Stimulated activated CD8-positive, alpha-beta memory T cell treated with anti-CD3 and anti-CD28 coated beads, Interleukin-4, amount 100 ng/mL, for 48 hours (primary cell): ENCODE data around the gene ZNF143.

ENCODE experiments used
- DNase-seq: peaks from one replicate; pipeline ENCODE4 v3.0.0-alpha.2; 2020

The ZNF143 gene

DNA sequence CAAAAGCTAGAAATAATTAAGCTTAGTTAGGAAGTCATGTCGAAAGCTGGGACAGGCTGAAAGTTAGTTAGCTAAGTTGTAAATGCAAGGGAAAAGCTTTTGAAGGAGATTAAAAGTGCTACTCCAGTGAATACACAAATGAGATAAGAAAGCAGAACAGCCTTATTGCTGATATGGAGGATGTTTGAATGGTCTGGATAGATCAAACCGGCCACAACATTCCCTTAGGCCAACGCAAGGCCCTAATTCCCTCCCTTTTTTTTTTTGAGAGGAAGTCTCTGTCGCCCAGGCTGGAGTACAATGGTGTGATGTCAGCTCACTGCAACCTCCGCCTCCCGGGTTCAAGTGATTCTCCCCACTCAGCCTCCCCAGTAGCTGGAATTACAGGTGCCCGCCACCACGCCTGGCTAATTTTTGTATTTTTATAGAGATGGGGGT, 89.4 kb downstream of the ZNF143 start:
- no peak for DNase-seq

DNA sequence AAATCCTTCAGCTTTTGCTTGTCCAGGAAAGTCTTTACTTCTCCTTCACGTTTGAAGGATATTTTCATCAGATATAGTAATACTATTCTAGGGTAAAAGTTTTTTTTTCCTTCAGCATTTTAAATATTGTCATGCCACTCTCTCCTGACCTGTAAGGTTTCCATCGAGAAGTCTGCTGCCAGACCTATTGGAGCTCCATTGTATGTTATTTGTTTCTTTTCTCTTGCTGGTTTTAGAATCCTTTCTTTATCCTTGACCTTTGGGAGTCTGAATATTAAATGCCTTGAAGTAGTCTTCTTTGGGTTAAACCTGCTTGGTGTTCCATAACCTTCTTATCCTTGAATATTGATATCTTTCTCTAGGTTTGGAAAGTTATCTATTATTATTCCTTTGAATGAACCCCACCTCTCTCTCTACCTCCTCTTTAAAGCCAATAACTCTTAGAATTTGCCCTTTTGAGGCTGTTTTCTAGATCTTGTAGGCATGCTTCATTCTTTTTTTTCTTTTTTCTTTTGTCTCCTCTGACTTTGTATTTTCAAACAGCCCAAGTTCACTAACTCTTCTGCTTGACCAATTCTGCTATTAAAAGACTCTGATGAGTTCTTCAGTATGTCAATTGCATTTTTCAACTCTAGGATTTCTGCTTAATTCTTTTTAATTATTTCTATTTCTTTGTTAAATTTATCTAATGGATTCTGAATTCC, 100.6 kb downstream of the ZNF143 start:
- no peak for DNase-seq

DNA sequence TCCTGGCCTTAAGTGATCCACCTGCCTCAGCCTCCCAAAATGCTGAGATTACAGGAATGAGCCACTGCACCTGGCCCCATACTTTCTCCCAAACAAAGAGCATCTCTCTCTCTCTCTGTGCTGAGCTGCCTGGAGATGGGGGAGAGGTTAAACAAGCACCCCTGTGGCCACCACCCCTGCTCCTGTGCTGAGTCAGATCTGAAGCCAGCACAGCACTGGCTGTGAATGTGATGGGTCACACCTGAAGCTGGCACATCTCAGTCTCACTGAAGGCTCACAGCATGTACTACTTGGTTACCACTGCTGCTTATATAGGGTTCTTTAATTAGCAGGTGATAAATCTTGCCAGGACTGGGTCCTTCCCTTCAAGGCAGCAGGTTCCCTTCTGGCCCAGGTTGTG, 101.9 kb downstream of the ZNF143 start:
- no peak for DNase-seq

DNA sequence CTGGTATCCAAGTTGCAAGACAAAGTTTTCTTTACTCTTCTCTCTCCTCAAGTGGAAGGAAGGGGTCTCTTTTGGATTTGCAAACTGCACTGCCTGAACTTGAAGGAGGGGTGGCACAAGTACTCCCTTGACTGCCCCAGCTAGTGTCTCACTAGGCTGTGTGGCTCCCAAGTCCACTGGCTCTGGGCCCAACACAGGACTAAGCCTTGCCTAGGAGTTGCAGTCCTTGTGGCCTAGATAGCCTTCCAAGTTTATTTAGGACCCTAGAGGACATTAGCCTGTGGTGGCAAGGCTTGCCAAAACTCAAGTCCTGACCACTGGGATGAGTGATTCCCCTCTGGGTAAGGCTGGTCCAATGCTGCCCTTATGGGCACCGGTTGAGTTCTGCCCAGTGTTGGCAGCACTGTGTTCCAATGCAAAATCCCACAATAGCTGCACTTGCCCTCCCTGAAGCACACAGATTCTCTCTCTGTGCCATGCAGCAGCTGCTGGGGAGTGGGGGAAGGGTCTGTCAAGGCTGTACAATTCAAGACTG, 102.5 kb downstream of the ZNF143 start:
- no peak for DNase-seq

DNA sequence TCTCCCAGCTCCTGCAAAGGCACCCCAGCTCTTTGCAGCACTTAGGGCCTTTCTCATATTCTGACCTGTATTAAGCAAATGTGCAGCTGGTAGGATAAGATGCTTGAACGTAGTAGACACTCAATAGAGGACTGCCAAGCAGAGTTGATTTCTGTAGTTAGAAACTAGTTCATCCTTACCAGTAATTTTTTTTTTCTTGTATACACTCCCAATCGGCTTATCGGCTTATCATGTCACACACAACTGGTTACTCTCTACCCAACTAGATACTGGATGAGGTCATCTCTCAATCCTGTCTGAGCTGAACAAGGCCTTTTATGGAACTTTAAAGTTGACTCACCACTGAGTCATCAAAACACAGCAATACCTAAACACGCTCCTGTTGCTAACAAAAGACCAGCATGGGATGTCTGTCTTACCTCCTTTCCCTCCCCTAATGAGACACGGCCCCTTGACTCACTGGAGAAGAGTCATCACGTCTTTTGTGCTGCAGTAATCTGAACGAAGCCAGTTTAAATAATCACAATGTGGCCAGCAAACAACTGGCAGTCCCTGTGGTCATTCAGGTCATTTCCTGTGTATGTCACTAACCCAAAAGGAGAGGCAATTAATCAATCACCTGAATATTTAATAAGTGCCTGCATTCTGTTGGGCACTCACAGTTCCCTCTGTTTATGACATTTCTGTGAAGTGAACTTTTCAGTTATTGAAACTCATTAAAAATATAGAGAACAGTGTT, 105.2 kb downstream of the ZNF143 start:
- peak; percentile 64 for DNase-seq

DNA sequence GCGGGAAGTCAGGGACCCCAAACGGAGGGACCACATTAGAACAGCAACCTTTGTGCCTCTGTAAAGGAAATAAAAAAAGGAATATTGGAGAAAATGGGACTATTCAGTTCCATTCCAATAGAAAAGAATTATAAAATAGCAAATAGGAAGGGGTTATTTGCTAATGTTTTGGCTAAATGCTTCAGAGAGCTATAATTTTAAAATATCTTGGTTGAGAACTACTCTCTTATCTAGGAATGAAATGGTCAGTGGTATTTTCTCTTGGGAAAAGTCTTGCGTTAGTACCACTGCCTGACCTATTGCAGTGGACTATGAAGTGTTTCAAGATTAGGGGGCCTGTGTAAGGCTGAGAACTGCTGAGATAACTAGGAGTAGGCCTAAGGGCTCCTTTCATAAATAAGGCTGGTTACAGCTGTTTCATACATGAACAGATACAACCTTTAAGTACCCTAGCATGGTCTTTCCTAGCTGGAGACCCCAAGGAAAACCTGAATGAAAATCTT, 105.8 kb downstream of the ZNF143 start:
- DNase-seq = no peak

DNA sequence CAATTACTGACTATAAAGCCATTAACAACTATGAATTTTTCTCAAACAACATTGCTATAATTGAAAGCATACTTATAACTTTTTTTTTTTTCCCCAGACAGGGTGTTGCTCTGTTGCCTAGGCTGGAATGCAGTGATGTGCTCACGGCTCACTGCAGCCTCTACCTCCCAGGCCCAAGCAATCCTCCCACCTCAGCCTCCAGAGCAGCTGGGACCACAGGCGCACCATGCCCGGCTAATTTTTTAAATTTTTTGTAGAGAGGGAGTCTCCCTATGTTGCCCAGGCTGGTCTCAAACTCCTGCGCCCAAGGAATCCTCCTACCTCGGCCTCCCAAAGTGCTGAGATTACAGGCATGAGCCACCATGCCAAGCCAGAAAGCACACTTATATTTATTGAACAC, 106.6 kb downstream of the ZNF143 start:
- DNase-seq = no peak

DNA sequence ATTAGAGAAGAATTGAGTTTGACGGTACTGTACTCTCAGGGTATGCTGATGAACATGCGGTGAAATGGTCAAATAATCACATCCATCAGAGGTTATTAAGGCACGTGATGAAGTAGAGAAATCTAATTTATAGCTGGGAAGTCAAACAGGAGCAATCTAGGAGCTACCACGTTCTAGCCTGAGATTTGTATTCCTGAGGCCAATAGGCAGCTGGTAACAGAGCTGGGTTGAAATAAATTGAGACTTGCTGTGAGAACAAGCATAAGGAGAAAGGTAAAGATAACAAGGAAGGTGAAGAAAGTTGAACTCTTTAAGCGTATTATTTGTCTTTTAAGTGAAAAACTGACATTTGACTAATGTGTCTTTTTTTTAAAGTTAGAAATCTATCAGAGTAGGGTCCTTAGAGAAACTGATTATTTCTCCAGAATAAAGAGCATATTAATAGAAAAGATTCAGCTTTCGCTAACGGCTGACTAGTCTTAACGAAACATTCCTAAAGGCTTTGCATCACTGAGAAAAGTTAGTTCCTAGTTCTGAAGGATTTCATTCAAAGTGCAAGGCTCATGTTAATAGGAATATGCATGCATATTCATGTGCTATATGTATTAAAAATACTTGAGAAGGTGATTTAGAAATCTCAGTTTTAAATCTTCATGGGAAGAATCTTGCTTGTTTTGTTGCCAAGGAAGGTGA, 107.5 kb downstream of the ZNF143 start:
- no peak for DNase-seq

DNA sequence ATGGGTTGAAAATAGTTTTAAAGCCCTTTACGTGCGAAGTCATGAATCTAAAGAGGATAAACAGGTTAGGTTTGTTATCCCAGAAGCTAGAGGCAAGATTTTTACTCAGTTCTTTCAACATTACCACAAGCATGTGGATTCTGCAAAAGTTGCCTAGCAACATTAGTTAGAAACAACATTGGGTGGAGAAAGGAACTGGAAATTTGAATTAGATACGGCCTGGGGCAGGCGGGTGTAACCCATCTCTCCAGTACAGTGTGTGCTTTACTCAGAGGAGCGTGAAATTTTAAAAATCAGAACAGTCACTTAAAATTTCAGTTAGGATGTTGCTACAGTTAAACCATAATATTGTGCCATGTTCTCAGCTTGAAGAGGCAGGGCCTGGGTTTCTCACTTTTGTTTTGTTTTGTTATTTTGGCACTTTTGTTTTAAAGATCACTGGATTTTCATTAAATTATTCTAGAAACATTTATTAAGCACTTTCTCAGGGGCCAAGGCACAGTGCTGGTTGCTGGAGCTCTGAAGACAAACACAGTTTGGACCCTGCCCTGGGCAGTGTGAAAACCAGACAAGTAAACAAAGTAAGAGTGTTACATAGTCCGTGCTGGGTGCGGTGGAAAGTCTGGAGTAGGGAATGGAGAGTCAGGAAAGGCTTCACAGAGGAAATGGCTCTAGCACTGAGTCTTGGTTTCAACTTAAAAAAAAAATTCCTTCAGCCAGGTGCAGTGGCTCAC, 108.2 kb downstream of the ZNF143 start:
- DNase-seq = no peak

DNA sequence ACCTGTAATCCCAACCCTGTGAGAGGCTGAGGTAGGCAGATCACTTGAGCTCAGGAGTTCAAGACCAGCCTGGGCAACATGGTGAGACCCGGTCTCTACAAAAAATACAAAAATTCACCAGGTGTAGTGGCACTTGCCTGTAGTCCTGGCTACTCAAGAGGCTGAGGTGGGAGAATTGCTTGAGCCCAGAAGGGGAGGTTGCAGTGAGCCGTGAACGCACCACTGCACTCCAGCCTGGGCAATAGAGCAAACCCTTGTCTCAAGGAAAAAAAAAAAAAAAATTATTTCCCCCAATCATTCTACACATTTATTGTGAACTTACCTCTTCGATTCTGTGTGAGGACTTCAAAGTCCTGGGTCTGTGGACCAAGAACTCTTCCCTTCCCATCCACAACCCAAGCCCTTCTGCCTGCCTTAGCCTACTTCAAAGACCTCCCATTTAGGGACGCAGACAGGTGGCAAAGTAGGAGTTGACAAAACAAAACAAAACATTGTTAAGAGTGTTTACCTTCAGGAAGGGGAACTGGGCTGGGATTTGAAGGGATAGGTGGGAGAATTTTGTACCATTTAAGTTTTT, 108.9 kb downstream of the ZNF143 start:
- no peak for DNase-seq

DNA sequence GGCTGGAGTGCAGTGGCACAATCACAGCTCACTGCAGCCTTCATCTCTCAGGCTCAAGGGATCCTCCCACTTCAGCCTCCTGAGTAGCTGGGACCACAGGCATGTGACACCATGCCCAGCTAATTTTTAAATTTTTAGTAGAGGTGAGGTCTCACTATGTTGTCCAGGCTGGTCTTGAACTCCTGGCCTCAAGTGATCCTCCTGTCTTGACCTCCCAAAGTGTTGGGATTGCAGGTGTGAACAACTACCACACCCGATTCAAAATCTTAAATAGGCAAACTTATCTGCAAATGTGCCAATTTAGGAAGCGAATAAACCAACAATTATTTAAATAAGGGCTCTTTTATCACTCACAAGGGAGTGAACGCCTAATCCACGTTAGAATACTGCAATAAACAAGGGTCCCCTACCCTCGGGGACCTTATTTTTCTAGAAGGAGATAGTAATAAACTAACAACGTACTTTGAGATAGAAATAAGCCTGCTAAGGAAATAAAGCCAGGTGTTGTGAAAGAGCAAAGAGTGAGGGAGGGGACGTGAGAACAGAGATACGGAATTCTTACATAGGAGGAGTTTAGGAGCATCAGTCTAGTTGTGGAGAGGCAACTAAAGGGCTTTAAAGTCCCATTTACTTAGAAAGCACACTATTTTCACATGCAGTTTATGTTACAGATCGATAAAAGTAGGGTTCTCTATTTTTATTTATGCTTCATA, 109.7 kb downstream of the ZNF143 start:
- no peak for DNase-seq

DNA sequence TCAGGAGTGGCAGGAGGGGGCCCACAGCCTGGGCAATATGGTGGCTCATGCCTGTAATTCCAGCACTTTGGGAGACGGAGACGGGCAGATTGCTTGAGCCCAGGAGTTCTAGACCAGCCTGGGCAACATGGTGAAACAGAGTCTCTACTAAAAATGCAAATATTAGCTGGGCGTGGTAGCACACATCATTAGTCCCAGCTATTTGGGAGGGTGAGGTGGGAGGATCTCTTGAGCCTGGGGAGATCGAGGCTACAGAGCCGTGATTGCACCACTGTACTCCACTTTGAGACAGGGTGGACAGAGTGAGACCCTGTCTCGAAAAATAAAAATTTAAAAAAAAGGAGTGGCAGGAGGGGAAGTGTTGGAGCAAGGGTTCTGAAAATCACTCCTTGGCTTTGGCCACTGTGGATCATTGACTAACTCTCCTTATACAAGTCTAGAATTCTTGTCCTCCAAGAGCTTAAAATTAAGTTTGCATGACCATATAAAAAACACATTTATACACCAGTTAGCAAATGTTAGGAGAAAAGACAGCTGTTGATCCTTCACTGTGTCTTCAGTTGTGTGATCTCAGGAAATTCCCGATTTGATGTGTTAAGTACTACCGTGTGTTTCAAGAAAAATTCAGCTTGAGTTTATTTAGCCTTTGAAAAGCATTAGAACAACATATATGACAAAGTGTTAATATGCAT, 110.4 kb downstream of the ZNF143 start:
- no peak for DNase-seq

DNA sequence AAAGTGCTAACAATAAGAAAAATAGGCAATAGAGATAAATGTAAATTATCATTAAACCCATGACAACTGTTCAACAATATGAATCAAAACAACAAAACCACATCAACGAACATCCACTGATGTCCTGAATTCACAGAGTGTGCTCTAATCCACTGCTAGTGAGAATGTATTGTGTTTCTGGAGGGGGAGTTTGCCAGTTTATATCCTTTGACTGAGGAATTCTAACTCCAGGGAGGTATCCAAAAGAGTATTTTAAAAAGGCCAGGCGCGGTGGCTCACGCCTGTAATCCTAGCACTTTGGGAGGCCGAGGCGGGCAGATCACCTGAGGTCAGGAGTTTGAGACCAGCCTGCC, 110.9 kb downstream of the ZNF143 start:
- DNase-seq = no peak

DNA sequence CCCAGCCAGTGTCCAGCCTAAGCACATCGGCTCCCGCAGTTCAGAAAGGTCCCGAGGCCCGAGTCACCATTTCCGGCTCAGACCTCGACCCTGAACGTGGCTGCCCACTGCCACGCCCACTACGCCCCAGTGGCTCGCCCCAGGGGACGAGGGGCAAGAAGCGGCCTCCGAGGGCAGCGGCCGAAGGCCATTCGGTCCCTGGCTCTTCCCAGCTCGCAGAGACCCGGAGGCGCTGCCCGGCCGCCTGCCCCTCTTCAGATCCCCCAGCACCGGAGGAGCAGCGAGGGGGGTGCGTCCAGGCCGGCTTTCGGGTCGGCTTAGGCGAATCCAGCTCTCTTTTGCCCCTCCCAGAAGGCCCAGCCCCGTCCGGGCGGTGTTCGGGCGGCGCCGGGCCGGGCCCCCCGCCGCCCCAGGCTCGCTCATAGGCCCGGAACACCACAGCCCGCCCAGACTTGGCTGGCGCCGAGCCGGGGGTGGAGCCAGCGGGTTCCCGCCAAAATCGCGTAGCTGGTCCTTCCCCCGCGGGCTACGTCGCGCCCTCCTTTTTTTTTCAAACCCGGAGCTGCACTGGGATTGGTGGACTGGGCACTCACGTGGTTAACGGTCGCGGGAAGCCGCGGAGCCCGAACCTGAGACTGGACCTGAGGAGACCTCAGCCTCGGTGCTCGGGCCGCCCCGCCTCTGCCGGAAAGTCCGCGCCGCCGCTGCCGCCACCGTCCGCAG, 112.4 kb downstream of the ZNF143 start, which contains the start of gene WEE1:
Gene WEE1 (plus strand): TSS at position 619 of the 723 bp plus-strand sequence. CDS start 264 bp downstream, outside the sequence.
- peak; percentile 99 for DNase-seq

DNA sequence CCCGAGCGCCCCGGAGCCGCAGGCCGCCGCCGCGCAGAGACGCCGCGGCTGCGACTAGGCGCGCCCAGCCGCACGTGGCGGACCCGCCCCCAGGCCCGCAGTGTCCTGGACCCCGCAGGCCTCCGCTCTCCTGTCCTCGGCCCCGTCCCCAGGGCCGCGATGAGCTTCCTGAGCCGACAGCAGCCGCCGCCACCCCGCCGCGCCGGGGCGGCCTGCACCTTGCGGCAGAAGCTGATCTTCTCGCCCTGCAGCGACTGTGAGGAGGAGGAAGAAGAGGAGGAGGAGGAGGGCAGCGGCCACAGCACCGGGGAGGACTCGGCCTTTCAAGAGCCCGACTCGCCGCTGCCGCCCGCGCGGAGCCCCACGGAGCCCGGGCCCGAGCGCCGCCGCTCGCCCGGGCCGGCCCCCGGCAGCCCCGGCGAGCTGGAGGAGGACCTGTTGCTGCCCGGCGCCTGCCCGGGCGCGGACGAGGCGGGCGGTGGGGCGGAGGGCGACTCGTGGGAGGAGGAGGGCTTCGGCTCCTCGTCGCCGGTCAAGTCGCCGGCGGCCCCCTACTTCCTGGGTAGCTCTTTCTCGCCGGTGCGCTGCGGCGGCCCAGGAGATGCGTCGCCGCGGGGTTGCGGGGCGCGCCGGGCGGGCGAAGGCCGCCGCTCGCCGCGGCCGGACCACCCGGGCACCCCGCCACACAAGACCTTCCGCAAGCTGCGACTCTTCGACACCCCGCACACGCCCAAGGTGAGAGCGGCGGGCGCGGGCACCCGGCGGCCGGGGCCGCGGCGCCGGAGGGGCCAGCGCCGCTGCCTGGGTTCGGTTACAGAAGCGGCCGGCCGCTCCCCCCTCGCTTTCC, 113.2 kb downstream of the ZNF143 start:
- no peak for DNase-seq

DNA sequence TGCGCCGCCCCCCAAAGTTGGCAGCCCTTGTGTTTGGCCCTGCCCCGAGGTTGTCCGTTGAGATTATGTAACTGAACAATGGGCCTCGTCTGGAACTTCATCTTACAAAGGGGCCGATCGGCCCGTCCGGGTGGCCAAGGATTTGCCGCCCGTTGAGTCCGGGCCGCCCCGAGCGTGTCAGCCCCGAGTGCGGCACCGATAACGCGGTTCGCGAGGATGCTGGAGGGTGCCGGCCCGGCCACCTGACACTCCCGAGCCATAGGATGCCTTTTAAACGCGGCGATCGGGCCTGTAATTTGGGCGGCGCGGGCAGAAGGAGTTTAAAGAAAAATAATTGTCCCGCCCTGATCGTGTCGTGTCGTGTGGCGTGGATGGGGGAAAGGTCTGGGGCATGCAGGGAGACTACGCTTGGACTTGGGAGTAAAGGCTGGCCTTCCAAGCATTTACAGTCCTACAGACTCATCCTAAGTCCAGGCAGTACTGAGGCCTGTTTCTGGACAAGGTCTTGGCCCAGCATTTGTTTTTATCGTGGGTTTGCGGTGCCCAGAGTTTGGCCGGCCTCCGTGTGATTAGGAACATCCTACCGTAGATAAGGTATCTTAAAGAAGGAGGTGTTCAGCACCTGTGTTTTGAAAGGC, 113.9 kb downstream of the ZNF143 start:
- DNase-seq = peak; percentile 42

DNA sequence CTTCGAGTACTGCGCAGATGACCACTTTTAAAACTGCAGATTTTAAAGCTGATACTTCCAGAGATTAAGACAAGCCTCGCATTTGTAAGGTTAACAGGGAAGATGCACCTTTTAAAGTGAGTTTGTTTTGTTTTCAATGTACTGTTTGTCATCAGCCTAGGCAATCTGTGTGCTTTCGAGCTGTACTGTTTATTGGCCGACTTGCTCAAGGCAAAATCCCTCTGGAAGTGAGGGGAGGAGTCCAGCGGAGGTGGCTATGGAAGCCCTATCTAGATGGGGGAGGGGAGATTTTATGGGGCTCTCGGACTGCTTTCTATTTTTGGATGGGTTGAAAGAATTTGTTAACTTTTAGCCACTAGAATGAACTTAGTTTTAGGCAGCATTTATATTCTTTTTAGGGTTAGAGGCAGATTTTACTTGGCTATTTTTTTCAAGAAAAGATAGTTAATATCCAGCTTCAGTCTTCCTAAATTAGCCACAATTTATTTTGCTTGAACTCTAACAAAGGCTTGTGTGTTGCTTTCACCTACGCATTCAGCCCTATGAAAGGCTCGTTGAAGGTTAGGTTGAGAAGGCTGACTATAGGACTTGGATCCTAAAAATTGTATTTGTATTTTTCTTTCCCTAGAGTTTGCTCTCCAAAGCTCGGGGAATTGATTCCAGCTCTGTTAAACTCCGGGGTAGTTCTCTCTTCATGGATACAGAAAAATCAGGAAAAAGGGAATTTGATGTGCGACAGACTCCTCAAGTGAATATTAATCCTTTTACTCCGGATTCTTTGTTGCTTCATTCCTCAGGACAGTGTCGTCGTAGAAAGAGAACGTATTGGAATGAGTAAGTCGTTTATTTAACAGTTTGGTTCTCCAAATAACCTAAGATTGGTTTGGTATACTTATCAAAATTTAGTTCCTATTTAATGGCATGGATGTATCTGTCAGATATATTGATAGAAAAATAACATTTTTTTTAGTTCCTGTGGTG, 114.7 kb downstream of the ZNF143 start:
- DNase-seq = no peak
